GM21619 (cell line): Measurements from ENCODE around the gene WTAP.

ENCODE experiments used
- ATAC-seq: cut with Tn5 transposase; IDR thresholded peaks from one replicate; pipeline ENCODE4 v1.9.1; 2021; ENCODE audit not compliant: unreplicated experiment

WTAP gene

DNA sequence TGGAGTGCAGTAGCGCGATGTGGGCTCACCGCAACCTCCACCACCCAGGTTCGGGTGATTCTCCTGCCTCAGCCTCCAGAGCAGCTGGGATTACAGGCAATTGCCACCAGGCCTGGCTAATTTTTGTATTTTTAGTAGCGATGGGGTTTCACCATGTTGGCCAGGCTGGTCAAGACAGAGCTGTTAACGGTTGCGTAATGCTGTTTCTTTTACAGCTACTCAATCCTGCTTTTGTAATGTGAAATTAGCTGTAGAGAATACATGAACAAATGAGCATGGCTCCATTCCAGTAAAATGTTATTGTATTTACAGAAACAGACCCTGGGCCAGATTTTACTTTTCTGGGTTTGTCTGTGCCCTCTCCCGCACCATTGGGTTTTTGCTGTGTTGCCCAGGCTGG is 74.6 kb downstream of the WTAP start:
- ATAC-seq: no peak

DNA sequence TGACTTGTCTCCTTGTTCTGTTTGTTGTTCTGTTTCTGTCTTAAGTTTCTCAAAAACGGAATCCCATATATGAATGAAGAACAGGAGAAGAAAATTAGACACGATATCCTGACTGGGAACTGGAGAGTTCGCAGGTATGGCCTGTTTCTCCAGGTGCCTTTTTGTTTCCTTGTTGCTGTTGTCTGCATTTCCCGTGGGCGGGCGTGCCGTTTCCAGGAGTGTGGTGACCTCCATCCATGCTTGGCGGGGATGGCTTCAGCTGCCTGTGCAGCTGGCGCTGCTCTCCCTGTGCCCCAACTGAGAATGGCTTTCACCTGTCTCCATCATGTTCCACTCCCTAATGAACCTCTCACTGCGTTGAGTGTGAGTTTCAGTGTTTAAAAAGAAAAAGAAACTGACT is 77.2 kb downstream of the WTAP start:
- no peak for ATAC-seq

DNA sequence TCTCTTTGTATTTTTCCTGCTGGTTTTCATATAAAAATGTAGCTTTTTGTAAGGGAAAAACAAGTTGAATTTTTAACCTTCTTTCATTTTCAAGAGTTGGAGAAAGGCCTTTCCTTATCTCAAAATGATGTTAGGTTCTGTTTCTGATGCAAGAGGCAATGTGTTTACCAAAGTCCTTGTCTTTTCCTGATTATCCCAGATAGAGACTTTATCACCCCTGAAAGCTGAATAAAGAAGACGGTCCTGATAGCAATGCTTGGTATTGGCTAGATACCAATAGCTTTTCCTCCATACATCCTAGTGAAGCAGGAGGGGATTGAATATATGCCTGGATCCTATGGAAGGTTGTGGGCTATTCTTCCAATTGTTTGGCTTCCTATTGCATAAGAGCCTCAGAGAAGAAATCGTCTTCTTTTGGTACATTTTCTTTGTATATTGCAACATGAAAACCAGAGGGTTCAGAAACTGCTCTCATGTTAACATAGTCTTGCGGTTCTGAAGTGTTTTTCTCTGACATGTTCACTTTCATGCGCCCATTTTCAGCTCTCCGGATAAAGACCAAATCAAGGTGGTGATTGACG is 78.2 kb downstream of the WTAP start:
- ATAC-seq: no peak
